Brain microvascular endothelial cell (primary cell): Measurements from ENCODE around the gene HMCN2.
"Not testable (repeated sequence)": the region's sequence is repeated elsewhere in the genome, so short reads cannot be mapped to it uniquely, and the experiment has no call there.

ENCODE experiments used
- DNase-seq: peaks from one replicate; pipeline ENCODE4 v3.0.0-alpha.2; 2020
- H3K27ac ChIP-seq: fragments of 250-450 bp; sonication (Bioruptor Pico); 2 replicates; pipeline ENCODE4 v1.5.1; 2020; ENCODE audit warnings: mild to moderate bottlenecking, moderate library complexity
- H3K27me3 ChIP-seq: fragments of 250-450 bp; sonication (Bioruptor Pico); replicated peaks from 2 replicates; pipeline ENCODE4 v1.5.1; 2020; ENCODE audit warnings: mild to moderate bottlenecking
- H3K36me3 ChIP-seq: fragments of 250-450 bp; sonication (Bioruptor Pico); replicated peaks from 2 replicates; pipeline ENCODE4 v1.5.1; 2020; ENCODE audit warnings: mild to moderate bottlenecking
- H3K4me3 ChIP-seq: 2 replicates; pipeline ENCODE4 v1.5.1; 2011; ENCODE audit warnings: low read depth, mild to moderate bottlenecking, control low read depth, low read length, moderate library complexity
- in situ Hi-C: cut with HindIII; loops from 2 replicates; pipeline ENCODE4 v1.10.0; 2017; ENCODE audit warnings: low sequenced_read_pairs, low pct_ligation_motif_present
- TF ChIP-seq, protein P1 (sequence below): IDR thresholded peaks from 2 replicates; pipeline ENCODE4 v1.5.1; 2011; ENCODE audit warnings: low read depth, mild to moderate bottlenecking, moderate library complexity, low read length, control low read depth, inconsistent platforms; ENCODE audit errors: missing control alignments

The HMCN2 gene

DNA sequence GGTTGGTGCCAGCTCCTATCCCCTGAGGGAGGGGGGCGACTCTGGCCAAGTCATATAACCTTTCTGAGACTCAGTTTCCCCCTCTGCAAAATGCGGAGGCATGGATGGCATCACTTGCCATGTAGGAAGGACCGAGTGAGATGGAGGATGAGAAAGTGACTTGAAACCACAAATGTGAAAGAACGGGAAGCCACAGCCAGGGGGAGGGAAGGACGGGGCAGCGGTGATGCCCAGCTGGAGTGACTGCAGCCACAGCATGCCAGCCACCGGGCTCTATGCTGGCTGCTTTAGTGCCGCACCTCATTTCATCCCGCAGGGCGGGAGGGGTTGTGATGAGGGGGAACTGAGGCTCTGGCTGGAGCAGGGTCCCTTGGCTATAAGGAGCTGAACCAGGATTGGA is 74.5 kb downstream of the HMCN2 start:
- in situ Hi-C loops, result no loop called here
- no peak for DNase-seq
- no peak overlapping the region for H3K27ac ChIP-seq
- no peaks in the 10 kb centered on the region for H3K36me3 ChIP-seq
- TF ChIP-seq, protein P1, sequence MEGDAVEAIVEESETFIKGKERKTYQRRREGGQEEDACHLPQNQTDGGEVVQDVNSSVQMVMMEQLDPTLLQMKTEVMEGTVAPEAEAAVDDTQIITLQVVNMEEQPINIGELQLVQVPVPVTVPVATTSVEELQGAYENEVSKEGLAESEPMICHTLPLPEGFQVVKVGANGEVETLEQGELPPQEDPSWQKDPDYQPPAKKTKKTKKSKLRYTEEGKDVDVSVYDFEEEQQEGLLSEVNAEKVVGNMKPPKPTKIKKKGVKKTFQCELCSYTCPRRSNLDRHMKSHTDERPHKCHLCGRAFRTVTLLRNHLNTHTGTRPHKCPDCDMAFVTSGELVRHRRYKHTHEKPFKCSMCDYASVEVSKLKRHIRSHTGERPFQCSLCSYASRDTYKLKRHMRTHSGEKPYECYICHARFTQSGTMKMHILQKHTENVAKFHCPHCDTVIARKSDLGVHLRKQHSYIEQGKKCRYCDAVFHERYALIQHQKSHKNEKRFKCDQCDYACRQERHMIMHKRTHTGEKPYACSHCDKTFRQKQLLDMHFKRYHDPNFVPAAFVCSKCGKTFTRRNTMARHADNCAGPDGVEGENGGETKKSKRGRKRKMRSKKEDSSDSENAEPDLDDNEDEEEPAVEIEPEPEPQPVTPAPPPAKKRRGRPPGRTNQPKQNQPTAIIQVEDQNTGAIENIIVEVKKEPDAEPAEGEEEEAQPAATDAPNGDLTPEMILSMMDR, result no peak
- peaks cover 4% of the 10 kb centered on the region for H3K27me3 ChIP-seq
- H3K4me3 ChIP-seq, result no peak overlapping the region

DNA sequence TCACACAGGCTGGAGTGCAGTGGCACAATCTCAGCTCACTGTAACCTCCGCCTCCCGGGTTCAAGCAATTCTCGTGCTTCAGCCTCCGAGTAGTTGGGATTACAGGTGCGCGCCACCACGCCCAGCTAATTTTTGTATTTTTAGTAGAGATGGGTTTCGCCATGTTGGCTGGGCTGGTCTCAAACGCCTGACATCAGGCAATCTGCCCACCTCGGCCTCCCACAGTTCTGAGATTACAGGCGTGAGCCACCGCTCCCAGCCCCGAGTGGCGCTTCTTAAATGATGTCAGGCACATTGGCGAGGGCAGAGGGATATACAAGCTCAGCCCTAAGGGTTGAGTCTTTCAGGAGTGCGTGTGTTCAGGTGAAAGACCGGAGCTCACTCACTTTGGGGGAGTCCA is 75.0 kb downstream of the HMCN2 start:
- in situ Hi-C loops, H3K27ac ChIP-seq, H3K36me3 ChIP-seq, H3K4me3 ChIP-seq, H3K27me3 ChIP-seq, DNase-seq: not testable (repeated sequence)

DNA sequence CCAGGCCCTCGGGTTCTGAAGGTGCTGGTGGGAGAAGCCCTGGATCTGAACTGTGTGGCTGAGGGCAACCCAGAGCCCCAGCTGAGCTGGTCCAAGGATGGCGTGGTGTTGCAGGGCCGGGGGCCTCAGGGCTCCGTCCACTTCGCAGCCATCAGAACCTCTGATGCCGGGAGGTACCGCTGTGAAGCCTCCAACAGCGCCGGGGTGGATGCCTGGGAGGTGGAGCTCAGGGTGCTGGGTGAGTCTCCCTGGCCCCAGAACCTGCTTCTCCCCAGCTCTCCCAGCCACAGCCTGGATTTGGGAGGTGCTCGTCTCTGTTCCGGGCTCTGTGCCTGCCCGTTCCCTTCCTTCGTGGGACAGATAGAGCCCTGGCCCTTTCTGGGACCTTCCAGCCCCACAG is 75.6 kb downstream of the HMCN2 start:
- TF ChIP-seq, protein P1, result no peak
- Histone ChIP-seq H3K36me3 (no peaks in the 10 kb centered on the region), H3K4me3 (no peak overlapping the region), H3K27ac (no peak overlapping the region), H3K27me3 (no peaks in the 10 kb centered on the region)
- in situ Hi-C loops, result no loop called here
- no peak for DNase-seq

DNA sequence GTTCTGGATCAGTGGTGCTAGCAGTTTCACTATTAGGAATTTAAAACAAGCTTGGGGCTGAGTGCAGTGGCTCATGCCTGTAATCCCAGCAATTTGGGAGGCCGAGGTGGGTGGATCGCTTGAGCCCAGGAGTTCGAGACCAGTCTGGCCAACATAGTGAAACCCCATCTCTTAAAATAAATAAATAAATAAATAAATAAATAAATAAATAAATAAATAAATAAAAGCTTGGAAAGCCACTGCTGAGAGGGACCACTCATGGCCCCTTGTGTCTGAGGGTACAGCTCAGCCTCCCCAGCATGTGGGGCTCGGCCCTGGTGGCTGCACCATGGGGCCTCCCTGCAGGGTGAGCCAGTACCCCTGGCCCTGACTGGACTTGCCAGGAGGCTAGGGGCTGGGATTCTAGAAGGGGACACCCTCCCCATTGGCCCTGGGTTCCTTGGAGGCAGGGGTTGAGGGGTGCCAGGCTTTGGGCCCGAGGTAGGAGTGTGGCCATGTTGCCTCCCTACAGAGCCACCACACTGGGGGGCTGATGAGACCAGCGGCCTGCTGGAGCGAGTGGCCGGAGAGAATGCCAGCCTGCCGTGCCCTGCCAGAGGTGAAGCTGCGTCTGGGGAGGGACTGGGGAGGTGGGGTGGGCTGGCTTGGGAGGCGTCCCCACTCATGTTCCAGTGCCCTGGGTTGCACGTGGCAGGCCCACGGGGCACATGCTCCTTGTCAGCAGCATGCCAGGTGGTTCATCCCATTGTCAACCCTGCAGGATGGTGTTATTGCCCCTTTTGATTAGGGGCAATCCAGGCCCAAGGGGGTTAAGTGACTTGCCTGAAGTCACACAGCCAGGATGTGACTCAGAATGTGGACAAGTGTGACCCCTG is 76.5 kb downstream of the HMCN2 start:
- H3K36me3 ChIP-seq, result no peaks in the 10 kb centered on the region
- TF ChIP-seq, protein P1, result no peak
- DNase-seq, result no peak
- no peak overlapping the region for H3K4me3 ChIP-seq
- no peaks in the 10 kb centered on the region for H3K27me3 ChIP-seq
- in situ Hi-C loops, result no loop called here
- no peak overlapping the region for H3K27ac ChIP-seq

DNA sequence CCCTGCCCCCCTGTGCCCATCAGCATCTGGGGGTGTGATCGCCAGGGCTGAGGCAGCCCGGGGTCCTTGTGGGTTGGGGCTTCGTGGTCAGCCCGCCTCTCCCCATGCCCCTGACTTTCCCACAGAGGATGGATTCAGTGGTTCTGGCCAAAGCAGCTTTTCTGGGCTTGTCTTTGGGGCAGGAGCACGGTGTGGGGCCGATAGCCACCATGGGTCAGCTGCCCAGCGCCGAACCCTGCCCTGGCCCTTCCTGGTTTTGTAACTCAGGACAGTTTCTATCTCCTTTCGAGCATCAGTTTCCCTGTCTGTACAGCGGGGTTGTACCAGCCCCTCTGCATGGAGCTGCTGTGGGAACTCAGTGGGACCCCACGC is 77.1 kb downstream of the HMCN2 start:
- in situ Hi-C loops, result no loop called here
- no peak overlapping the region for H3K27ac ChIP-seq
- no peaks in the 10 kb centered on the region for H3K27me3 ChIP-seq
- DNase-seq, result no peak
- no peak overlapping the region for H3K4me3 ChIP-seq
- TF ChIP-seq, protein P1, result no peak
- no peaks in the 10 kb centered on the region for H3K36me3 ChIP-seq

DNA sequence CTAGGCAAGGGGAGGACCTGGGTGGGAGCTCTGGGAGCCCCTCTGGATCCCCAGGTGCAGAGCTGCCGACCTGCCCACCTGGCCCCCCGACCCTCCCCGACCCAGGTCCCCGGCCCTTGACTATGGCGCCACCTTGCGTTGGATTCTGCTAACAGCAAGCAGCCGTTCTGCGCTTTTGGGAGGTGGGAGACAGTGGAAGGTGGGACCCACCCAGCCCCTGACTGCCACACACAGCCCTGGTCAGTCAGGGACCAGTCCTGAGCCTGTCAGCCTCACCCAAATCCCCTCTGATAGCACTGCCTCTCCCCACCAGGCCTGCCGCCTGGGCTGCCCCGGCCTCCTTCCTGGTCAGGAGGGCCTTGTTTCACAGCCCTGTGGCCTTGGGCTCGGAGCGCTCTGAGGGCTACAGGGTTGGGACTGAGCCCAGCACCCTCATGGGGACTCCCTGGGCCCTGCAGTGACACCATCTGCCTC is 77.9 kb downstream of the HMCN2 start:
- no peak for DNase-seq
- Histone ChIP-seq H3K27ac (no peak overlapping the region), H3K4me3 (no peak overlapping the region), H3K36me3 (no peaks in the 10 kb centered on the region), H3K27me3 (no peaks in the 10 kb centered on the region)
- TF ChIP-seq, protein P1, result peak; percentile 87
- in situ Hi-C loops, result no loop called here
